IMR-90 (cell line): Measurements from ENCODE around the gene MAP1LC3B2. TPM values are rescaled to one million over a fixed set of nuclear protein-coding genes. Genes with fewer than 3 reads are reported as not detected.

Source experiments
- ATAC-seq: fragments of 200-7000 bp; cut with Tn5 transposase; 2 replicates; pipeline ENCODE4 v1.9.1; 2020; ENCODE audit warnings: low read depth, mild to moderate bottlenecking, moderate library complexity
- BruUV-seq: library from RNA; stranded (reverse); fragments of 400-500 nt; replicated peaks from 2 replicates; lab custom pipeline; 2021; lab: Mats Ljungman, UMichigan
- CTCF ChIA-PET: fragments of 300-600 bp; formaldehyde crosslinking; extraction: SDS; loops from one replicate; lab custom pipeline; 2021; ENCODE audit warnings: antibody characterized with exemption; lab: Yijun Ruan, JAX
- POLR2A ChIA-PET: fragments of 300-600 bp; sonication (Branson Sonifier 250); formaldehyde crosslinking; loops from one replicate; lab custom pipeline; 2022; ENCODE audit warnings: antibody characterized with exemption; ENCODE audit not compliant: unreplicated experiment; lab: Charles Lee
- DNase-seq: peaks from one replicate; pipeline ENCODE4 v3.0.0; 2013
- H2AFZ ChIP-seq: replicated peaks from 2 replicates; pipeline ENCODE3; 2013; ENCODE audit warnings: low read length, mild to moderate bottlenecking; ENCODE audit not compliant: poor library complexity
- H2AK5ac ChIP-seq: 2 replicates; pipeline ENCODE4 v1.6.1; 2013; ENCODE audit warnings: low read depth, low read length, inconsistent platforms
- H2AK9ac ChIP-seq: replicated peaks from 2 replicates; pipeline ENCODE3; 2013; ENCODE audit warnings: mild to moderate bottlenecking, low read depth, low read length, moderate library complexity; ENCODE audit not compliant: poor library complexity
- H2BK120ac ChIP-seq: 2 replicates; pipeline ENCODE4 v1.6.1; 2013; ENCODE audit warnings: low read depth, low read length, inconsistent platforms
- H2BK15ac ChIP-seq: 3 replicates; pipeline ENCODE4 v1.6.1; 2013; ENCODE audit warnings: low read depth, low read length, inconsistent platforms
- H2BK20ac ChIP-seq: 2 replicates; pipeline ENCODE4 v1.6.1; 2013; ENCODE audit warnings: low read depth, mild to moderate bottlenecking, inconsistent platforms, low read length, moderate library complexity
- H2BK5ac ChIP-seq: 2 replicates; pipeline ENCODE4 v1.6.1; 2013; ENCODE audit warnings: mild to moderate bottlenecking, low read depth, low read length, inconsistent platforms; ENCODE audit not compliant: poor library complexity, severe bottlenecking
- H3K14ac ChIP-seq: replicated peaks from 2 replicates; pipeline ENCODE4 v1.6.1; 2013; ENCODE audit warnings: low read depth, low read length, inconsistent platforms
- H3K18ac ChIP-seq: 2 replicates; pipeline ENCODE4 v1.6.1; 2013; ENCODE audit warnings: low read depth, low read length, control low read depth
- H3K23ac ChIP-seq: 2 replicates; pipeline ENCODE4 v1.6.1; 2013; ENCODE audit warnings: low read depth, low read length, inconsistent platforms
- H3K27ac ChIP-seq: 2 replicates; pipeline ENCODE4 v1.5.1; 2013; ENCODE audit warnings: mild to moderate bottlenecking, control low read depth, low read length; ENCODE audit not compliant: insufficient read depth
- H3K27me3 ChIP-seq: 2 replicates; pipeline ENCODE4 v1.6.1; 2013; ENCODE audit warnings: low read length; ENCODE audit not compliant: control insufficient read depth, insufficient read depth
- H3K36me3 ChIP-seq: 2 replicates; pipeline ENCODE4 v1.6.1; 2013; ENCODE audit warnings: low read length, mixed read lengths; ENCODE audit not compliant: control insufficient read depth, insufficient read depth
- H3K4ac ChIP-seq: 2 replicates; pipeline ENCODE4 v1.6.1; 2013; ENCODE audit warnings: low read depth, low read length, inconsistent platforms
- H3K4me1 ChIP-seq: 2 replicates; pipeline ENCODE4 v1.6.1; 2013; ENCODE audit warnings: low read length, mixed read lengths; ENCODE audit not compliant: control insufficient read depth, insufficient read depth
- H3K4me2 ChIP-seq: 2 replicates; pipeline ENCODE4 v1.6.1; 2013; ENCODE audit warnings: low read depth, mild to moderate bottlenecking, control low read depth, low read length, moderate library complexity
- H3K4me3 ChIP-seq: 2 replicates; pipeline ENCODE4 v1.5.1; 2013; ENCODE audit warnings: low read depth, mild to moderate bottlenecking, control low read depth, low read length, moderate library complexity; ENCODE audit not compliant: insufficient read depth
- H3K56ac ChIP-seq: 2 replicates; pipeline ENCODE4 v1.6.1; 2013; ENCODE audit warnings: low read length, inconsistent platforms; ENCODE audit not compliant: insufficient read depth; ENCODE audit errors: extremely low read depth
- H3K79me1 ChIP-seq, 2 experiments: 2 replicates each; pipeline ENCODE4 v1.6.1; 2013; ENCODE audit warnings: low read length in 2 of 2, inconsistent platforms in 1 of 2, low read depth in 1 of 2
- H3K9ac ChIP-seq: 2 replicates; pipeline ENCODE4 v1.6.1; 2013; ENCODE audit warnings: low read depth, low read length, control low read depth
- H3K9me1 ChIP-seq: 2 replicates; pipeline ENCODE4 v1.6.1; 2013; ENCODE audit warnings: low read length, inconsistent platforms; ENCODE audit not compliant: insufficient read depth
- H3K9me3 ChIP-seq: 2 replicates; pipeline ENCODE4 v1.6.1; 2013; ENCODE audit warnings: low read length; ENCODE audit not compliant: control insufficient read depth, insufficient read depth
- H4K20me1 ChIP-seq: 2 replicates; pipeline ENCODE4 v1.6.1; 2013; ENCODE audit warnings: low read length, inconsistent platforms; ENCODE audit not compliant: insufficient read depth
- H4K5ac ChIP-seq: 2 replicates; pipeline ENCODE4 v1.6.1; 2013; ENCODE audit warnings: mild to moderate bottlenecking, low read depth, low read length, control low read depth
- H4K8ac ChIP-seq, 2 experiments: 2 replicates each; pipeline ENCODE4 v1.6.1; 2013; ENCODE audit warnings: low read depth in 2 of 2, low read length in 2 of 2, control low read depth in 1 of 2, inconsistent platforms in 1 of 2
- H4K91ac ChIP-seq: 2 replicates; pipeline ENCODE4 v1.6.1; 2013; ENCODE audit warnings: low read depth, low read length, inconsistent platforms; ENCODE audit not compliant: insufficient read depth
- BHLHE40 ChIP-seq: fragments of 150-350 bp; IDR thresholded peaks from 2 replicates; pipeline ENCODE4 v1.6.1; 2016; ENCODE audit warnings: mild to moderate bottlenecking, low read depth, low read length
- CEBPB ChIP-seq: IDR thresholded peaks from 2 replicates; pipeline ENCODE4 v1.6.1; 2012; ENCODE audit warnings: low read depth, low read length, improper control_type of control experiment
- CHD1 ChIP-seq: IDR thresholded peaks from 2 replicates; pipeline ENCODE4 v1.6.1; 2012; ENCODE audit warnings: low read depth, low read length, improper control_type of control experiment
- CTCF ChIP-seq: conservative IDR thresholded peaks from 2 replicates; pipeline ENCODE4 v1.5.1; 2012; ENCODE audit warnings: mild to moderate bottlenecking, low read depth, low read length, improper control_type of control experiment
- ELK1 ChIP-seq: fragments of 150-350 bp; IDR thresholded peaks from 2 replicates; pipeline ENCODE4 v1.6.1; 2016; ENCODE audit warnings: low read depth, mild to moderate bottlenecking, low read length, moderate library complexity, borderline replicate concordance
- FOS ChIP-seq: fragments of 150-350 bp; IDR thresholded peaks from 2 replicates; pipeline ENCODE4 v1.6.1; 2016; ENCODE audit warnings: low read depth, low read length
- MAFK ChIP-seq: IDR thresholded peaks from 2 replicates; pipeline ENCODE4 v1.6.1; 2012; ENCODE audit warnings: low read depth, low read length, improper control_type of control experiment
- MAZ ChIP-seq: IDR thresholded peaks from 2 replicates; pipeline ENCODE4 v1.6.1; 2012; ENCODE audit warnings: low read depth, mild to moderate bottlenecking, low read length, improper control_type of control experiment, moderate library complexity, borderline replicate concordance
- MXI1 ChIP-seq: IDR thresholded peaks from 2 replicates; pipeline ENCODE4 v1.6.1; 2012; ENCODE audit warnings: low read depth, mild to moderate bottlenecking, low read length, moderate library complexity, borderline replicate concordance
- NFE2L2 ChIP-seq: fragments of 150-350 bp; IDR thresholded peaks from 2 replicates; pipeline ENCODE4 v1.6.1; 2016; ENCODE audit warnings: low read depth, mild to moderate bottlenecking, low read length
- POLR2A ChIP-seq: IDR thresholded peaks from 2 replicates; pipeline ENCODE4 v1.6.1; 2012; ENCODE audit warnings: mild to moderate bottlenecking, low read depth, low read length
- RAD21 ChIP-seq: IDR thresholded peaks from 2 replicates; pipeline ENCODE4 v1.6.1; 2012; ENCODE audit warnings: low read length, improper control_type of control experiment
- RCOR1 ChIP-seq: IDR thresholded peaks from 2 replicates; pipeline ENCODE4 v1.6.1; 2012; ENCODE audit warnings: mild to moderate bottlenecking, low read length, improper control_type of control experiment; ENCODE audit not compliant: insufficient replicate concordance
- RFX5 ChIP-seq: IDR thresholded peaks from 2 replicates; pipeline ENCODE4 v1.8.0; 2012; ENCODE audit warnings: low read depth, mild to moderate bottlenecking, low read length, moderate library complexity
- SMC3 ChIP-seq: fragments of 150-350 bp; IDR thresholded peaks from 2 replicates; pipeline ENCODE4 v1.6.1; 2016; ENCODE audit warnings: low read depth, mild to moderate bottlenecking, antibody characterized with exemption, low read length, moderate library complexity
- USF2 ChIP-seq: fragments of 150-350 bp; IDR thresholded peaks from 2 replicates; pipeline ENCODE4 v1.6.1; 2017; ENCODE audit warnings: mild to moderate bottlenecking, antibody characterized with exemption, low read length, low read depth
- WGBS, 2 experiments: methylation state at CpG; one replicate each; pipeline versions ENCODE4 v1.1.5 to v1.1.7; 2013; ENCODE audit warnings: missing lambda C conversion rate in 2 of 2; ENCODE audit not compliant: insufficient read length in 1 of 2; ENCODE audit errors: extremely low coverage in 2 of 2; 5-methylcytosine and 5-hydroxymethylcytosine counted together
- dilution Hi-C: fragments of 300-500 bp; cut with HindIII; formaldehyde crosslinking; loops from one replicate; pipeline ENCODE4 v1.14.3; 2018; ENCODE audit warnings: low sequenced_read_pairs; ENCODE audit not compliant: unreplicated experiment
- in situ Hi-C: fragments of 300-500 bp; cut with MboI; formaldehyde crosslinking; loops from 3 replicates; pipeline ENCODE4 v1.14.3; 2019; ENCODE audit warnings: low sequenced_read_pairs, inconsistent platforms, mixed read lengths
- intact Hi-C: fragments of 100-400 bp; cut with micrococcal nuclease; formaldehyde crosslinking; loops from 2 replicates; pipeline ENCODE4 v1.10.0; 2022
- polyA plus RNA-seq, 3 experiments: library from polyadenylated mRNA; depleted of rRNA; stranded (reverse); fragments of >200 nt; gene quantifications; 2 replicates each; pipeline ENCODE4 v1.2.3, GENCODE V29; 2012; ENCODE audit warnings: low replicate concordance in 1 of 3
- total RNA-seq: library from RNA; depleted of rRNA; stranded (reverse); fragments of >200 nt; gene quantifications from 2 replicates; pipeline ENCODE4 v1.2.3, GENCODE V29; 2012

The MAP1LC3B2 gene
- total and polyA plus RNA-seq, 2 of the 4 experiments (the other 2 are of a cell fraction) = 1.4 TPM; not detected in 1

- DNase-seq = peak; percentile 26
- H3K4ac ChIP-seq = no peak overlapping the region
- no peak overlapping the region for H2BK20ac ChIP-seq
- ChIA-PET POLR2A (no interaction called here), CTCF (no interaction called here)
- intact Hi-C loops = loop anchor here (2.0 kb wide), 1 partner anchor 20 kb away; no protein-coding TSS in a partner anchor
- no peak overlapping the region for H3K23ac ChIP-seq
- no peak for ATAC-seq
- H4K20me1 ChIP-seq = no peaks in the 10 kb centered on the region
- in situ Hi-C loops = no loop called here
- H4K91ac ChIP-seq = no peak overlapping the region
- H3K27ac ChIP-seq = no peak overlapping the region
- no peak overlapping the region for H3K18ac ChIP-seq
- no peaks in the 10 kb centered on the region for H3K9me3 ChIP-seq
- peak overlapping the region; percentile 52 for H2AFZ ChIP-seq
- no peak overlapping the region for H3K14ac ChIP-seq
- no peak overlapping the region for H3K9ac ChIP-seq
- H3K56ac ChIP-seq = no peak overlapping the region
- peaks cover 2% of the 10 kb centered on the region; the same call in 1 of the 2 replicates for H3K4me1 ChIP-seq
- BruUV-seq = no TSS peak
- no peak overlapping the region for H4K8ac ChIP-seq
- no peak overlapping the region for H2BK5ac ChIP-seq
- no CpG with 5 or more reads among the region's 4 CpGs for WGBS, 2 experiments
- H3K36me3 ChIP-seq = no peaks in the 10 kb centered on the region
- no peak overlapping the region for H3K4me3 ChIP-seq
- H4K5ac ChIP-seq = no peak overlapping the region
- no peak overlapping the region for H2BK120ac ChIP-seq
- no peak overlapping the region for H2AK5ac ChIP-seq
- TF ChIP-seq RFX5 = no peak
- TF ChIP-seq CHD1 = no peak
- TF ChIP-seq FOS = no peak
- no peak for TF ChIP-seq CTCF
- TF ChIP-seq MAFK = no peak
- TF ChIP-seq MAZ = no peak
- no peak for TF ChIP-seq SMC3
- no peak for TF ChIP-seq POLR2A
- TF ChIP-seq USF2 = no peak
- no peak for TF ChIP-seq BHLHE40
- no peak for TF ChIP-seq NFE2L2
- no peak for TF ChIP-seq RAD21
- no peak for TF ChIP-seq ELK1
- TF ChIP-seq CEBPB = no peak
- no peak for TF ChIP-seq MXI1
- no peak for TF ChIP-seq RCOR1
- H2AK9ac ChIP-seq = no peak overlapping the region
- dilution Hi-C loops = no loop called here
- H2BK15ac ChIP-seq = no peak overlapping the region
- H3K27me3 ChIP-seq = no peaks in the 10 kb centered on the region
- no peak overlapping the region for H3K4me2 ChIP-seq
- H3K9me1 ChIP-seq = no peaks in the 10 kb centered on the region
- no peaks in the 10 kb centered on the region for H3K79me1 ChIP-seq
Measured at GRCh38 chr12:116556964-116557698, 2.0 kb upstream of the MAP1LC3B2 start.
